Measurements from ENCODE around the gene ATP4B. TPM values are rescaled to one million over a fixed set of nuclear protein-coding genes. Genes with fewer than 3 reads are reported as not detected.

Gene ATP4B
- total RNA-seq, 1 experiment from 2014 or later, result not detected

DNA sequence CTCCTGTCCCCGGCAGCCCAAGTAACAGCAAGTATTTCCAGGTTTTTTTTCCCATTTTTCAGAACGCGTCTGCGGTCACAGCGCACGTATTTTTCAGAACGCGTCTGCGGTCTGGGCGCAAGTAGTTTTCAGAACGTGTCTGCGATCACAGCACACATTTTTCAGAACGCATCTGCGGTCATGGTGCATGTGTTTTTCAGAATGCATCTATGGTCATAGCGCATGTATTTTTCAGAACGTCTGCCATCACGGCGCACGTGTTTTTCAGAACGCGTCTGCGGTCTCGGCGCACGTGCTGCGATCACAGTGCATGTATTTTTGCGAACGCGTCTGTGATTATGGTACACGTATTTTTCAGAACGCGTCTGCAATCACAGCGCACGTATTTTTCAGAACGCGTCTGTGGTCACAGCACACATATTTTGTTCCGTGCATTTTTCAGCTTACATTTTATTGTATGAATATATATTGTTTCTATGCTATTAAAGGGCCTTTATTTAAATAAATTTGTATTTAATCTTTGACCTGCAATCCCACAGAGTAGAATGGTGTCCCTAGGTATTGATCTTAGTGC is 19.7 kb downstream of the ATP4B start:
- no peaks in the 10 kb centered on the region for H4K20me1 ChIP-seq (ENCODE audit: insufficient read depth)
- no peak overlapping the region for H3K9ac ChIP-seq (ENCODE audit: low read length)
- no peaks in the 10 kb centered on the region for H3K4me1 ChIP-seq (ENCODE audit: control insufficient read depth in 1 of 2, insufficient read depth in 2 of 2, low read length in 2 of 2)
- H3K79me2 ChIP-seq (ENCODE audit: insufficient read depth, low read length), result peaks cover 9% of the 10 kb centered on the region; the same call in 1 of the 2 replicates
- H3K27ac ChIP-seq (ENCODE audit: low read depth, low read length), result no peak overlapping the region
- BruUV-seq (replicated peaks), result no TSS peak
- H3K4me2 ChIP-seq (ENCODE audit: low read length), result no peak overlapping the region
- no peaks in the 10 kb centered on the region for H3K9me2 ChIP-seq (ENCODE audit: insufficient read depth)
- no peaks in the 10 kb centered on the region for H3K27me3 ChIP-seq (ENCODE audit: insufficient read depth, low read length)
- ChIA-PET CTCF (no interaction called here), RAD21 (ENCODE audit: low non-redundant PET in 1 of 2, low total read pairs in 2 of 2, uncharacterized antibody in 2 of 2, unreplicated experiment in 2 of 2) (no interaction called here), POLR2A (no interaction called here)
- TF ChIP-seq SP1 (IDR thresholded peaks at IDR 0.05; ENCODE audit: low read depth) (no peak), POLR2AphosphoS5 (IDR thresholded peaks at IDR 0.05; ENCODE audit: low read depth, low read length) (no peak), POLR2A (IDR thresholded peaks at IDR 0.05; ENCODE audit: borderline replicate concordance, extremely low read depth, insufficient read depth, insufficient read length) (no peak), JUND (IDR thresholded peaks at IDR 0.05) (no peak), EGR1 (IDR thresholded peaks at IDR 0.05; ENCODE audit: low read depth) (no peak), CBX3 (IDR thresholded peaks at IDR 0.05; ENCODE audit: low read depth) (no peak)
- TF ChIP-seq, protein P1, sequence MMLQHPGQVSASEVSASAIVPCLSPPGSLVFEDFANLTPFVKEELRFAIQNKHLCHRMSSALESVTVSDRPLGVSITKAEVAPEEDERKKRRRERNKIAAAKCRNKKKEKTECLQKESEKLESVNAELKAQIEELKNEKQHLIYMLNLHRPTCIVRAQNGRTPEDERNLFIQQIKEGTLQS (IDR thresholded peaks at IDR 0.05), result no peak
- no peak overlapping the region for H3K4me3 ChIP-seq (replicated peaks in 1 of 2; ENCODE audit: low read depth in 1 of 2, low read length in 2 of 2)
- H3K36me3 ChIP-seq (ENCODE audit: control insufficient read depth in 1 of 2, insufficient read depth in 2 of 2, low read length in 2 of 2), result peaks cover 38 to 67% of the 10 kb centered on the region in 2 experiments; a peak in 3 of 4 replicates
- intact Hi-C loops (cut with micrococcal nuclease), result no loop called here
- DNase-seq (ENCODE audit: low read depth, low spot score), result no peak
- no peak overlapping the region for H2AFZ ChIP-seq (ENCODE audit: low read depth, low read length, poor library complexity, severe bottlenecking)
- no peak for ATAC-seq
- H3K9me3 ChIP-seq (ENCODE audit: control insufficient read depth in 1 of 2, insufficient read depth in 1 of 2, low read depth in 1 of 2, low read length in 2 of 2), result no peaks in the 10 kb centered on the region

DNA sequence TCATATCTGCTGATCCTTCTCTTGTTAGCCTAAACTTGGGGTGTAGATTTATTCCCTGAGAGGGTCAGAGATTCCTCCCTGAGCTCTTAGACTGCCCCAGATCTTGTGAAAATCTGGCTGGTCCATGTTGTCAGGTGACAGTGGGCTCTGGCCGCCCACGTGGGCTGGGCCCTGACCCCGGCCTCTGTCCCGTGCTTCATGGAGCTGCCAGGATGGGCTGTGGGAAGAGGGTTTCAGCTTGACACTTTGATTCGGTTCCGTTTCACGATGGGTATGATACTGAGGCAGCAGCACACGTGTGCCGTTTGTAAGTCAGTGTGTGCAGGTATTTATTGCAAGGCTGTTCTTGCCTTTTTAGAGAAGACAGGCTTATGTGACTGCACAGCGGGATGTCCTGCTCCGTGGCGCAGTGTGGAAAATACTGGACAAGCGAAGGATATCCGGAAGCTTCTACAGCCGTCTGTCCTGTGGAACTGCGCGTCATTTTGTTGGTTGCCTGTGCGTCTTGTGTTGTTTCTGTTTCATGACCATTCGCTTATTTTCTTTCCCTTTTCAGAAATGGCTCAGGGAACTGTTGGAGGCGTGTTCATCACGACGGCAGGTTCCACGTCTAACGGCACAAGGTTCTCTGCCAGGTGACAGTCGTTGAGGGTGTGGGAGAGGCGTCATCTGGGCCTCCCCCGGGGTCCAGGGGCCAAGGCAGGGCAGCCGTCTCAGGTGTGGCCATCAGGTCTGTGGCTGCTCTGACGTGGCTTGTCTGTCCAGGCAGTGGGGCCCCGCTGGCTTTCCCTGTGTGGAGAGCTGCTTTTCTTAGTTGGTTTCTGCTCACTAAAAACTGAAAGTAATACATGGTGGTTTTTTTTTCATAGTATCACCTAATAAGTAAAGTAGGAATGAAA is 20.5 kb downstream of the ATP4B start:
- Histone ChIP-seq H3K79me2 (ENCODE audit: insufficient read depth, low read length) (peaks cover 13% of the 10 kb centered on the region; the same call in 1 of the 2 replicates), H3K27me3 (ENCODE audit: insufficient read depth, low read length) (no peaks in the 10 kb centered on the region), H3K4me3 (replicated peaks in 1 of 2; ENCODE audit: low read depth in 1 of 2, low read length in 2 of 2) (no peak overlapping the region), H2AFZ (ENCODE audit: low read depth, low read length, poor library complexity, severe bottlenecking) (no peak overlapping the region), H3K36me3 (ENCODE audit: control insufficient read depth in 1 of 2, insufficient read depth in 2 of 2, low read length in 2 of 2) (peaks cover 38 to 73% of the 10 kb centered on the region in 2 experiments; a peak in 3 of 4 replicates), H3K9me2 (ENCODE audit: insufficient read depth) (no peaks in the 10 kb centered on the region), H3K9ac (ENCODE audit: low read length) (no peak overlapping the region), H3K4me2 (ENCODE audit: low read length) (no peak overlapping the region), H3K9me3 (ENCODE audit: control insufficient read depth in 1 of 2, insufficient read depth in 1 of 2, low read depth in 1 of 2, low read length in 2 of 2) (no peaks in the 10 kb centered on the region), H4K20me1 (ENCODE audit: insufficient read depth) (no peaks in the 10 kb centered on the region), H3K27ac (ENCODE audit: low read depth, low read length) (no peak overlapping the region), H3K4me1 (ENCODE audit: control insufficient read depth in 1 of 2, insufficient read depth in 2 of 2, low read length in 2 of 2) (no peaks in the 10 kb centered on the region)
- no TSS peak for BruUV-seq (replicated peaks)
- ATAC-seq (no peak), DNase-seq (ENCODE audit: low read depth, low spot score) (no peak)
- POLR2A ChIA-PET, result no interaction called here
- intact Hi-C loops (cut with micrococcal nuclease), result no loop called here
- RAD21 ChIA-PET (ENCODE audit: low non-redundant PET in 1 of 2, low total read pairs in 2 of 2, uncharacterized antibody in 2 of 2, unreplicated experiment in 2 of 2), result no interaction called here
- CTCF ChIA-PET, result no interaction called here
- no peak for TF ChIP-seq TCF7L2 (IDR thresholded peaks at IDR 0.05; ENCODE audit: borderline replicate concordance, extremely low read depth, insufficient read depth, insufficient read length)
- TF ChIP-seq CBX3 (IDR thresholded peaks at IDR 0.05; ENCODE audit: low read depth), result no peak
- TF ChIP-seq POLR2A (IDR thresholded peaks at IDR 0.05; ENCODE audit: borderline replicate concordance, extremely low read depth, insufficient read depth, insufficient read length), result no peak
- TF ChIP-seq SRF (IDR thresholded peaks at IDR 0.05; ENCODE audit: low read depth), result no peak
- no peak for TF ChIP-seq ZNF274 (IDR thresholded peaks at IDR 0.05; ENCODE audit: low read depth, low read length)
- TF ChIP-seq POLR2AphosphoS5 (IDR thresholded peaks at IDR 0.05; ENCODE audit: low read depth, low read length), result no peak
- TF ChIP-seq SIN3A (IDR thresholded peaks at IDR 0.05; ENCODE audit: low read depth), result no peak
- no peak for TF ChIP-seq EZH2phosphoT487 (IDR thresholded peaks at IDR 0.05; ENCODE audit: borderline replicate concordance)
- TF ChIP-seq ELF1 (IDR thresholded peaks at IDR 0.05; ENCODE audit: borderline replicate concordance, low read depth), result no peak
- TF ChIP-seq RAD21 (IDR thresholded peaks at IDR 0.05; ENCODE audit: low read depth), result no peak
- TF ChIP-seq, protein P2, sequence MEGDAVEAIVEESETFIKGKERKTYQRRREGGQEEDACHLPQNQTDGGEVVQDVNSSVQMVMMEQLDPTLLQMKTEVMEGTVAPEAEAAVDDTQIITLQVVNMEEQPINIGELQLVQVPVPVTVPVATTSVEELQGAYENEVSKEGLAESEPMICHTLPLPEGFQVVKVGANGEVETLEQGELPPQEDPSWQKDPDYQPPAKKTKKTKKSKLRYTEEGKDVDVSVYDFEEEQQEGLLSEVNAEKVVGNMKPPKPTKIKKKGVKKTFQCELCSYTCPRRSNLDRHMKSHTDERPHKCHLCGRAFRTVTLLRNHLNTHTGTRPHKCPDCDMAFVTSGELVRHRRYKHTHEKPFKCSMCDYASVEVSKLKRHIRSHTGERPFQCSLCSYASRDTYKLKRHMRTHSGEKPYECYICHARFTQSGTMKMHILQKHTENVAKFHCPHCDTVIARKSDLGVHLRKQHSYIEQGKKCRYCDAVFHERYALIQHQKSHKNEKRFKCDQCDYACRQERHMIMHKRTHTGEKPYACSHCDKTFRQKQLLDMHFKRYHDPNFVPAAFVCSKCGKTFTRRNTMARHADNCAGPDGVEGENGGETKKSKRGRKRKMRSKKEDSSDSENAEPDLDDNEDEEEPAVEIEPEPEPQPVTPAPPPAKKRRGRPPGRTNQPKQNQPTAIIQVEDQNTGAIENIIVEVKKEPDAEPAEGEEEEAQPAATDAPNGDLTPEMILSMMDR (IDR thresholded peaks at IDR 0.05 in 2 of 3, conservative IDR thresholded peaks at IDR 0.05 in 1 of 3; ENCODE audit: borderline replicate concordance in 1 of 3, insufficient read depth in 1 of 3, low read depth in 2 of 3, low read length in 2 of 3), result no peak
- TF ChIP-seq, protein P3, sequence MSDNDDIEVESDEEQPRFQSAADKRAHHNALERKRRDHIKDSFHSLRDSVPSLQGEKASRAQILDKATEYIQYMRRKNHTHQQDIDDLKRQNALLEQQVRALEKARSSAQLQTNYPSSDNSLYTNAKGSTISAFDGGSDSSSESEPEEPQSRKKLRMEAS (IDR thresholded peaks at IDR 0.05), result no peak
- TF ChIP-seq FOSL1 (IDR thresholded peaks at IDR 0.05; ENCODE audit: low read depth), result no peak
- TF ChIP-seq SP1 (IDR thresholded peaks at IDR 0.05; ENCODE audit: low read depth), result no peak
